ENCODE data around the gene MTFMT. TPM values are rescaled to one million over a fixed set of nuclear protein-coding genes. Genes with fewer than 3 reads are reported as not detected.

Gene MTFMT
- total and polyA plus RNA-seq, 2 experiments from 2014 or later, result 16.8 to 18.2 TPM

- no peak overlapping the region for H3K27ac ChIP-seq
- 70% methylated on average over 6 of the region's 6 CpGs for WGBS (ENCODE audit: low lambda C conversion rate, missing lambda C conversion rate)
Measured at GRCh38 chr15:65055201-65055870, 25.9 kb upstream of the MTFMT start.

GRCh38 chr15:65054333-65055200 is 25.1 kb upstream of the MTFMT start:
- TF ChIP-seq, protein P1, sequence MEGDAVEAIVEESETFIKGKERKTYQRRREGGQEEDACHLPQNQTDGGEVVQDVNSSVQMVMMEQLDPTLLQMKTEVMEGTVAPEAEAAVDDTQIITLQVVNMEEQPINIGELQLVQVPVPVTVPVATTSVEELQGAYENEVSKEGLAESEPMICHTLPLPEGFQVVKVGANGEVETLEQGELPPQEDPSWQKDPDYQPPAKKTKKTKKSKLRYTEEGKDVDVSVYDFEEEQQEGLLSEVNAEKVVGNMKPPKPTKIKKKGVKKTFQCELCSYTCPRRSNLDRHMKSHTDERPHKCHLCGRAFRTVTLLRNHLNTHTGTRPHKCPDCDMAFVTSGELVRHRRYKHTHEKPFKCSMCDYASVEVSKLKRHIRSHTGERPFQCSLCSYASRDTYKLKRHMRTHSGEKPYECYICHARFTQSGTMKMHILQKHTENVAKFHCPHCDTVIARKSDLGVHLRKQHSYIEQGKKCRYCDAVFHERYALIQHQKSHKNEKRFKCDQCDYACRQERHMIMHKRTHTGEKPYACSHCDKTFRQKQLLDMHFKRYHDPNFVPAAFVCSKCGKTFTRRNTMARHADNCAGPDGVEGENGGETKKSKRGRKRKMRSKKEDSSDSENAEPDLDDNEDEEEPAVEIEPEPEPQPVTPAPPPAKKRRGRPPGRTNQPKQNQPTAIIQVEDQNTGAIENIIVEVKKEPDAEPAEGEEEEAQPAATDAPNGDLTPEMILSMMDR (IDR thresholded peaks at IDR 0.05; ENCODE audit: poor library complexity), result peak; percentile 93
- no peak for TF ChIP-seq EZH2phosphoT487 (IDR thresholded peaks at IDR 0.05; ENCODE audit: low read depth, severe bottlenecking, unreplicated experiment)
- Histone ChIP-seq H2AFZ (no peak overlapping the region), H3K4me2 (no peak overlapping the region), H3K9me2 (replicated peaks; ENCODE audit: insufficient read depth) (no peaks in the 10 kb centered on the region), H4K20me1 (ENCODE audit: insufficient read depth, poor library complexity, severe bottlenecking) (no peaks in the 10 kb centered on the region), H3K4me1 (ENCODE audit: insufficient read depth) (peaks cover 20% of the 10 kb centered on the region), H3K27me3 (no peaks in the 10 kb centered on the region), H3K36me3 (replicated peaks; ENCODE audit: insufficient read depth, low read depth) (no peaks in the 10 kb centered on the region), H3K79me2 (no peaks in the 10 kb centered on the region), H3K27ac (peak overlapping the region; percentile 31), H3K4me3 (no peak overlapping the region), H3K9me3 (ENCODE audit: low read depth) (no peaks in the 10 kb centered on the region)
- DNase-seq (ENCODE audit: low spot score), result peak; percentile 88
- 77% methylated on average over 26 of the region's 26 CpGs for WGBS (ENCODE audit: low lambda C conversion rate, missing lambda C conversion rate)

More at GRCh38 chr15:65055201-65055870, 25.9 kb upstream of the MTFMT start:
- H4K20me1 ChIP-seq (ENCODE audit: insufficient read depth, poor library complexity, severe bottlenecking), result no peaks in the 10 kb centered on the region
- H3K4me2 ChIP-seq, result no peak overlapping the region
- H3K9me3 ChIP-seq (ENCODE audit: low read depth), result no peaks in the 10 kb centered on the region
- H2AFZ ChIP-seq, result no peak overlapping the region
- no peak for DNase-seq (ENCODE audit: low spot score)
- H3K4me3 ChIP-seq, result no peak overlapping the region
- peaks cover 20% of the 10 kb centered on the region for H3K4me1 ChIP-seq (ENCODE audit: insufficient read depth)
- no peaks in the 10 kb centered on the region for H3K27me3 ChIP-seq
- no peaks in the 10 kb centered on the region for H3K79me2 ChIP-seq
- TF ChIP-seq EZH2phosphoT487 (IDR thresholded peaks at IDR 0.05; ENCODE audit: low read depth, severe bottlenecking, unreplicated experiment) (no peak), EZH2 (IDR thresholded peaks at IDR 0.05; ENCODE audit: borderline replicate concordance) (no peak)
- TF ChIP-seq, protein P1 (IDR thresholded peaks at IDR 0.05; ENCODE audit: poor library complexity), result no peak
- no peaks in the 10 kb centered on the region for H3K36me3 ChIP-seq (replicated peaks; ENCODE audit: insufficient read depth, low read depth)
- H3K9me2 ChIP-seq (replicated peaks; ENCODE audit: insufficient read depth), result no peaks in the 10 kb centered on the region

GRCh38 chr15:65052956-65053355 is 23.5 kb upstream of the MTFMT start:
- H3K27me3 ChIP-seq, result no peaks in the 10 kb centered on the region
- no peaks in the 10 kb centered on the region for H3K36me3 ChIP-seq (replicated peaks; ENCODE audit: insufficient read depth, low read depth)
- no peaks in the 10 kb centered on the region for H4K20me1 ChIP-seq (ENCODE audit: insufficient read depth, poor library complexity, severe bottlenecking)
- H2AFZ ChIP-seq, result no peak overlapping the region
- no peak overlapping the region for H3K4me3 ChIP-seq
- H3K4me2 ChIP-seq, result no peak overlapping the region
- TF ChIP-seq EZH2phosphoT487 (IDR thresholded peaks at IDR 0.05; ENCODE audit: low read depth, severe bottlenecking, unreplicated experiment) (no peak), EZH2 (IDR thresholded peaks at IDR 0.05; ENCODE audit: borderline replicate concordance) (no peak)
- TF ChIP-seq, protein P1 (IDR thresholded peaks at IDR 0.05; ENCODE audit: poor library complexity), result no peak
- WGBS (ENCODE audit: low lambda C conversion rate, missing lambda C conversion rate), result 96% methylated on average over 2 of the region's 2 CpGs
- H3K79me2 ChIP-seq, result no peaks in the 10 kb centered on the region
- no peak overlapping the region for H3K27ac ChIP-seq
- peaks cover 20% of the 10 kb centered on the region for H3K4me1 ChIP-seq (ENCODE audit: insufficient read depth)
- H3K9me3 ChIP-seq (ENCODE audit: low read depth), result no peaks in the 10 kb centered on the region
- DNase-seq (ENCODE audit: low spot score), result no peak
- no peaks in the 10 kb centered on the region for H3K9me2 ChIP-seq (replicated peaks; ENCODE audit: insufficient read depth)

Data from hepatocyte (in vitro differentiated cells).